AG08396 (cell line): ENCODE results near the gene PRODH.
"Not testable (repeated sequence)": the region's sequence is repeated elsewhere in the genome, so short reads cannot be mapped to it uniquely, and the experiment has no call there.

ENCODE experiments used
- DNase-seq: peaks from one replicate; pipeline ENCODE4 v3.0.0; 2012; ENCODE audit warnings: low spot score, mixed read lengths

PRODH gene

DNA sequence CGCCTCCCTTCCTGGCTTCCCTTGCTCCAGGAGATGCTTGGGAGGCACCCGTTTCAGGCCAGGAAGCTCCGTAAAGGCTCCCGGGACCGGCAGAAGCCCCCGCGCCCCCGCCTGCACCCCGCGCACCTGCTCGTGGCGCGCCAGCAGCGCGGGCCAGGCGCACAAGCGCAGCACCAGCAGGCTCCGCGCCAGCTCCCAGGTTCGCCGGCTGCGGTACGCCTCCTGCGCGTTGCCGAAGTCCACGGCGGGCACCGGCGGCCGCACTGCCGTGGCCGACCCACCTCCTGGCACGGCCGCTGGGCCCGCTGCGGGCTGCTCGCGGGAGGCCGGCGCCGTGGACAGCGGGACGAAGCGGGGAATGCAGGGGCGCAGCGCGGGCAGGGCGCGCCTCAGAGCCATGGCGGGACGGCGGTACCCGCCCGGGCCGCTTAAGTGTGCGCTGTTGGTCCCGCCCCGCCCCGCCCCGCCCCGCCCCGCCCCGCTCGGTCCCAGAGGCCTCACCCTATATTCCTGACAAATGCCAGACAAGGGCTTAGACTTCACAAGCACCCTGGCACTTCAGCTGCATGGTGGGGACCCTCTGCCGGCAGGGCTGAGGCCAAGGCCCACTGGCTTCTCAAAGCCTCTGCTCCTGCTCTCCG, at the start of gene PRODH:
Gene PRODH (minus strand): TSS at position 405 of the 641 bp plus-strand sequence. CDS start 6 bp downstream, at position 399.
- DNase-seq, result no peak

- DNase-seq, result no peak
Measured at GRCh38 chr22:18985780-18986179, 49.7 kb upstream of the PRODH start.

GRCh38 chr22:18984564-18984963, 48.5 kb upstream of the PRODH start:
- no peak for DNase-seq

- no peak for DNase-seq
Measured at GRCh38 chr22:18983120-18983651, 47.1 kb upstream of the PRODH start.

DNA sequence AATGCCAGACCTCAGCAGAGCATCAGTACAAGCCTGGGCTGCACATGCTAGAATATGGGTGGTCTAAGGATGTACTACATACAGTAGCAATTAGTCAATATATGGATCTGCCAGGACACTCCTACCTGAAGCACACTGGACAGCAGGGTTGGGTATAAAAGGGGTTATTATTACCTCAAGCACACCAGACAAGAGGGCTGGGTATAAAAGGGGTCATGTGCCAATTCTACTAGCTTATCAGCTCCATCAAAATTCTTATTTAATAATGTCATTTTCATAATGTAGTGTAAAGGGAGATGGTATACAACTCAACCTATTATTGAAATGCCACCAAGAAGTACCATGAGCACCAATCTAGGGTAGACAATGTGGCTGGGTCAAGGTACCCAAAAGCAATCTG, 44.7 kb upstream of the PRODH start:
- no peak for DNase-seq

DNA sequence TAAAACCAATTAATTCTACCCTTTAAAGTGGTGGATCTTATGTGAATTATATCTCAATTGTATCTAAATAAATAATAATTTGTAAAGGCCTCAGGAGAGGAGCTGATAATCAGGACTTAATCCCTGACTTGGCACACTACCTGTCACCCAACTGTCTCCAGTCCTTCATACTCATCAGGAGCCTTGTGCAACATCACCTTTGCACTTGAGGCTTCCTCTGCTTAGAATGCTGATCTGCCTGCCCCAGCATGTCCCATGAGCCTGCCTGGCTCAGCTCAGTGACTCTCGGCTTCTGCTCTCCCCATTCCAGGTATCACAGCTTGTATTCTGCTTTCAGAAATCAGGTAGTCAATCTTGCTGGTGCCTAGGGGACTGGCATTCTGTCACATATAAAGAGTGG, 43.9 kb upstream of the PRODH start:
- no peak for DNase-seq

DNA sequence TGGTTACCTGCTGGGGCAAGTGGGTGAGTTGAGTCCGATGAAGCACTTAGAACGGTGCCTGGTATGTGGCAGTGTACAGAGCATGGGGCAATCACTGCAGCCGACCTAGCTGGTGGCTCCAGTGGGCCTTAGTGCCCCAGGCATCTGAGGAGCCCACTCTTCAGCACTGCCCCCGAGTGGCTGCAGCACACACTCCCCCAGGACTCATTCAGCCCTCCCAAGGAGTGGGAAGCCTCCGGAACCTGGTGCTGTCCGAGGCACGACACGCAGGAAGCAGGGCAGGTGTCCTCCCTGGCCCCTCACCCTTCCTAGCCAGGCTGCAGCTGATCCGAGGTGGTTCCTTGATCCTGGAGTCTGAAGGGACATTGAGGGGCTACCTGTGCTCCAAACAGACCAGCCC, 42.4 kb upstream of the PRODH start:
- no peak for DNase-seq

DNA sequence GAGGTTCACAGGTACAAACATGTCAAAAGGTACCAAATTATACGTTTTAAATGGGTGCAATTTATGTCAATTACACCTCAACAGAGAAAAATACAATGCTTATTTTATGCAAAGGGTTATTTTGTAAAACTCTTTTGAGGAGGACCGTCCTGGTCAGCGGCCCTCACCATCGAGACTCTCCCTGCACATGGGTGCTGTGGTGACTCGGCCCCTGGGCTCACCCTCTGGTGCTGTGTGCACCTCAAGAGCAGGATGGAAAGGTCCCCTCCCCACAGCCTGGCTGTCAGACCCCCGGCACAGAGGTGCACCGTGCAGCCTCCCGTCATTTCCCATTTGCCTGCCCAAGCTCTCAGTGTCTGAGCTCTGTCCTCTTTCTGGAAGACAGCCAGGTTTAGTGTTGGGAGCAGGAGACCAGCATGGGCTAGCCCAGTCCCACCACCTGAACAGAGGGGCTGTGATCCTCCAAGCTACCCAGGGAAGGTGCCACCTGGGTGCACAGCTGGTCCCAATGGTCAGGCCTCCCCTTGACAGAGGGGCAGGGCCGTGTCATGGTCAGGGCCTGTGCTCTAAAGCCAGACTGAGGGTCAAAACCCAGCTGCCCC, 41.8 kb upstream of the PRODH start:
- DNase-seq, result no peak

GRCh38 chr22:18976197-18976751, 40.2 kb upstream of the PRODH start:
- DNase-seq, result no peak

DNA sequence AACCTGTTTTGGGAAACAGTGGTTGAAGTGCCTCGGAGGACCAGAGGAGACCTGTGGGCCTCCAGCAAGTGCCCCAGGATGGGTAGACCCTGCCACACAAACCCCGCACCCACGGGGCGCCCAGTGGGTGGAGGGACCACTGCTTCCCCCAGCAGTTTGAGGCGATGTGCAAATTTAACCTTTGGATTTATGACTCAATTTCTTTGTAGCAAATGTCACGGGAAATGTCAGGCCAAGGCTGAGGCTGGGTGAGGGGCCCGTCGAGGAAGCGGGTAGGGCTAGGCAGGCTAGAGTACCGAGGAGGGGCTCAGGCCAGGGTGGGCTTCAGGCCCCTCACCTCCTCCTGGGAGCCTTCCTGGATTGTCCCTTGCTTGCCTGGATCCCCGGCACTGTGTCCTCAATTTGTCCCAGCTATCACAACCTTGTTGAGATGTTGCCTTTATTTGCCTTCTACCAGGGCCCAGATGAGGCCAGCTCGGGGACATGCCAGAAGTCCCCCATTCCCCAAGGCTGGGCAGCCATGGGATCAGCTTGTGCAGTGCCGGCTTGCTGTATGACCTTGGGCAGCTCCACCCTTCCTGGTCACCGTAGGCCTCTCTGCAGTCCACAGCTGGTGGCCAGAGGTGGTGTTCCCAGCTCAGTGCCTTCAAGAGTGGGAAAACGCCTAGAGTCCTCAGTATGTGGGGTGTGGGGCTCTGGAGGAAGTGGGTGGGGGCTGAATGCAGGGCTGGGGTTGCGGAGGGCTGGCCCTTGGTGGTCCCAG, 39.5 kb upstream of the PRODH start:
- no peak for DNase-seq

DNA sequence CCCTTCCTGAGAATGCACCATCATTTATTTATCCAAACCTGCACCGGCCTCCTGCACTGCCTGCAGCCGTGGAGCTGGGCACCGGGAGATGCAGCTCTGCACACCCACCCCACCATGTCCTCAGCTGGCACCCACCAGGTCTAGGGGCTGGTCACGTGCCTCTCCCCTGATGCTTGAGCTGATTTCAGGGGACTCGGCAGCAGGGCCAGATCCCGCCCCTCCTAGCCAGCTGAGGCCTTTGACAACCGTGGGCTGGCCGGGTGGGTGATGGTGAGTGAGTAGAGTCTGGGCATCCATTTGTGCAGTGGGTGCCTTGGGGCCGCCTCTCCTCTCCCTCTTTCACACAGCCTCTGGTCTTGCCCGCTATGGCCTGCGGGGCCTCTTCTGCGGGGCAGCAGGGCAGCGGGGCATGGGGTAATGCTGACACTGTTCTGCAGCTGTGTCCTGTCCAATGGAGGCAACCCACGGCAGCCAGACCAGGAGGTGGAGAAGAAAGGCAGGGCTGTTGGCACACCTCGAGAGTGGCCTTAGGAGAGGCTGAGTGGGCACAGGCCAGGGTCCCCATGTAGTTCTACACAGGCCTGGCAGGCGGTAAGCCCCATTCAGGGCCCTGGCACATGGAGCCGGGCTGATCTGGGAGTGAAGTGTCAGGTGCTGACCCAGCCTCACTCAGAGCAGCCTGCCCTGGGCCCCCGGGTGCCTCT, 38.5 kb upstream of the PRODH start:
- DNase-seq, result no peak

DNA sequence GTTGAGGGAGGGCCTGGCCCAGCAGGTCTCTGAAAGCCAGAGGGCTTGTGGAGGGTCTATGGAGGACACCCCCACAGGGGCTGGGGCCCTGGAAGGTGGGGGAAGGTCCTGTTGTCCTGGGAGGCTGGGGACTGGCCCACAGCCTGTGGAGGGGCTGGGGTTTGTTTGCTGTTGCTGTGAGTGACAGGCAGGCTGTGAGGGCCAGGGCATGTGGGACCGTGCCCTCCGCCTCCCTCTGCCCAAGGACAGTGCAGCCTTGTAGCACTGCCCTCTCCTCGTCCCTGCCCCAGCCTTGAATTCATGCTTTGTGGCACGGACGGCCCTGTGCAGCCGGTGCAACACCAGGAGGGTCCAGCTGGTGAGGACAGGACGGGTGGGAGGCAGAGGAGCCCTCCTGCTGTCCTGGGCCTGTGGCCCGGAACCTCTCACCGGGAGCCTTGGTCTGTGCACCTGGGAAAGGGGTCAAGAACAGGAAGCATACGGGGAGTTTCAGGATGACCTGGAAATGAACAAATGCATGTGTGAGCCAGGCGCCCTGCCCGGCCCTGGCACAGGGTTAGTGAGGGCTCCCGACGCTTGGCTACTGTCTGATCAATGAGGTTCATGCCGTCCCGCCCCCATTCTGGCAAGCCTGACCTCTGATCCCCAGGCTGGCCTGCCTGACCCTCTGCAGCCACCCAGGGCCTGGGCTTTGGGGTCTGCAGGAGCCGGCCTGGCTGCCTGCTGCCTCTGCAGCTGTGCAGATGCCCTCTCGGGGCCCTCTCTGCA, 37.4 kb upstream of the PRODH start:
- no peak for DNase-seq

DNA sequence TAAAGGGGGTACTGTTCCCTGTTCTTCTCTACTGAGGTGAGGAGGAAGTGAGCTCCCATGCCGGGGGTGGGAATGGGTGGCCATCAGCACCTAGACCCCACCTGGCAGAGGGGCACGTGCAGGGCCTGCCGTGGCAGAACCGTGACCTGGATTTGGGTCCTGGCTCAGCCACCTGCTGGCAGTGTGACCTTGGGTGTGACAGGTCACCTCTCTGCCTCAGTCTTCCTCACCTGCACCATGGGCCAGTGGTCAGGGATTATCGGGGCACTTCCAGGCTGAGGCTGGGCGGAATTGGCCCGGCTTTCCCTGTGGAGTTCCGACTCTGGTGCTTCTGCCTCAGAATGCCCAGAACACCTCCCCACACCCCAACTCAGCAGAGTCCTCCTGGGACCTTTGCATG, 36.5 kb upstream of the PRODH start:
- not testable (repeated sequence) for DNase-seq

- not testable (repeated sequence) for DNase-seq
Measured at GRCh38 chr22:18972029-18972428, 35.9 kb upstream of the PRODH start.

DNA sequence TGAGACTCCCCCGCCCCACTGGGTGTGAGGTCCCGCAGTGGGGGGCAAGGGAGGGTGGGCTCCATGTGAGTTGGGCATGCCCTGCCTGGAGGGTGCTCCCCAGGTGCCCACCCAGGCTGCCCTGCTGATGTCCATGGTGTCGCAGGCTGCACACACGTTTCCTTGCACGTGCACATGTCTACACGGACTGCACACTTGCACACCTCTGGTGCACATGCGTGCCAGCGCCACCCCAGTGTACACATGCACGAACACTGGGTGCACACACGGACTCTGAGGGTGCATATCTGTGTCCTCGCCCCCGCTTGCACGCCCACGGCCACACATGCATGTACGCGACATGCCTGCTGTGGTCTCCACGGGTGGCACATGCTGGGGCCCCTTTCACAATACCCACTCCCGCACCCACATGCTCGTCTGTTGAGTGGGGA, 35.2 kb upstream of the PRODH start:
- DNase-seq, result no peak

DNA sequence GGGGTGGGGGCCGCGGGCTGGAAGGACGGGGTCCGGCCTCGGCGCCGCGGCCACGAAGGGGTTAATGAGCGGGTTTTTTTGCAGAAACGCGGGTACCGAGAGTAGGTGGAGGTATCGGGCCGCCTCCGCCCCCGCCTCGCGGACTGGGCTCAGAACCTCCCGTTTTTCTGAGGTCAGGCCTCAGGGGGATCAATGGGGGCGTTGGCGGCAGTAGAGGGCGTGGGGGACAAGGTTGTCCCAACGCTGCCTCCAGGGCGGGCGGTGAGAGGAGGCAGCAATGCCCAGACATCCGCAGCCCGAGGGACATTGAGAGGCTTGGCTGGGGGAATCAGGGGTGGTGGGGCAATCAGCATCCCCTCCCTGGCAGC, 34.8 kb upstream of the PRODH start:
- DNase-seq, result no peak

DNA sequence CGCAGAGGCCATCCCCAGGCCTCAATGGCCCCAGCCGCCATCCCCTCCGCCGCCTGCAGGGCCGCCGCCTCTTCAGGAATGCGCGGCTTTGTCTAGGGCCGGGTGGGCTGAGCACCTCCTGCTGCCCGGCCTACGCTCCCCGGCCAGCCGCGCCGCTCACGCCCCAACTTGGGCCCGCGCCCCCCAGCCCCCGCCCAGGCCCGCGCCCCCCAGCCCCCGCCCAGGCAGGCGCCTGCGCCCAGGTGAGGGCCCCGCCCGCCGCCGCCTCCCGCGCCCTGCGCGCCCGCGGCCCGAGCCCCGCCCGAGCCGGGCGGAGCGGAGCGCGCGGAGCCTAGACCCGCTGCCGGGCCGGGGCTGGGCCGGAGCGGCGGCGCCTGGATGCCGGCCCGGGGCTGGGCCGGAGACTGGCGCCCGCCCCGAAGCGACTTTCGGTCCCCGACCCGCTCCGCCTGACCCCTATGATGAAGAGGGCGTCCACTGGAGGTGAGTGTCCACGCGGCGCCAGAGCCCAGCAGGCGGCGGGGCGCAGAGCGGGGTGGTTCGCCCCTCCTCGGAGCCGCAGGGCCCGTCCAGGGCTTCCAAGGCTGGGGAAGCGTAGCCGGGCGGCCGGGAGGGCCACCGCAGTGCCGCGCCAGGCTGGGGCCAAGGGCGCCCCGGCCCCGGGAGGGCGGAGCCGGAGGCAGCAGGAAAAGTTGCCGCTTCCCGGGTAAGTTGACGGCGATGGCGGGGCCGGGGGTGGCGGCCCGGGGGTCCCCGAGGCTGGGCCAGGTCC, 34.3 kb upstream of the PRODH start:
- no peak for DNase-seq

GRCh38 chr22:18969158-18969942, 33.3 kb upstream of the PRODH start:
- not testable (repeated sequence) for DNase-seq

DNA sequence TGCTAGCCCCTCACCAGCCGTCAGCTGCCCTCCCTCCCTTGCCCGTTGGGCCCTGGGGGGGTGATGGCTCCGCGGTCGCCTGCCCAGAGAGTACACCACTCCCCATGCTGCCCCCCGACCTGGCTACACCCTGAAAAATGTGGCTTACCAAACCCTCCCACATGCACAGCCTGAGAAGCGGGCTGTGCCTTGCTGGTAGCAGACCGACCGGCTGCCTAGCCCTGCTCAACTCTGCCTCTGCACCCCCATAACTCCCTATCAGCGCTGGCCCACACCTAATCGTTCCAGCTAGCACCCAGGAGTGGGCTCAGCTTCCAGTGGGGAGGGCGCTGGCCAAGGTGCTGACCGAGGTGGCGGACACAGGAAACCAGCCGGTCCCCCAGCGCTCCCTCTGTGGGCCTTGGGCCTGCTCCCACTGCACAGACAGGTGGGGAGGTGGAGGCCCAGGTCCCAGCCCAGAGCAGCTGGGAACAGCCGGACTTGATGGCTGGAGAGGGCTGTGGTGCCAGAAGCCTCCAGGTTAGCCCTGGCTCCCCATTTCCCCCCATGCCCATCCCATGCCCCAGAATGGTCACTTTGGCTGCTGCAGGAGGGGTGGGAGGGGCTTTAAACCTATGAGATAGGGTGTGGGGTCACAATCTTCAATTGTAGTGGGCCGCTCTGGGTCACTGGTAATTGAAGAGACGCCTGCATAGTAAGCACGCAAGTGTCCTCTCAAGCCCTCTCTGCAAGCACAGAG, 32.1 kb upstream of the PRODH start:
- peak; percentile 56 for DNase-seq
